Fibroblast of skin of left biceps (primary cell): ENCODE measurements around the gene CNGB1.

Experiments used
- DNase-seq, 2 experiments: peaks; one replicate each; pipeline ENCODE4 v3.0.0-alpha.2; 2013; ENCODE audit warnings: low read depth in 2 of 2

Gene CNGB1

GRCh38 chr16:57972306-57972705, 1.4 kb upstream of the CNGB1 start:
- no peak for DNase-seq

GRCh38 chr16:57971848-57972247, 920 bp upstream of the CNGB1 start:
- DNase-seq, result no peak

- no peak for DNase-seq
Measured at GRCh38 chr16:57970319-57970718, 609 bp downstream of the CNGB1 start.

GRCh38 chr16:57969451-57970123, 1.3 kb downstream of the CNGB1 start:
- DNase-seq, result no peak

- no peak for DNase-seq
Measured at GRCh38 chr16:57967916-57968315, 3.0 kb downstream of the CNGB1 start.

GRCh38 chr16:57966986-57967385, 3.9 kb downstream of the CNGB1 start:
- no peak for DNase-seq

GRCh38 chr16:57966204-57966771, 4.6 kb downstream of the CNGB1 start:
- no peak for DNase-seq

GRCh38 chr16:57964157-57964700, 6.7 kb downstream of the CNGB1 start:
- DNase-seq, result no peak

GRCh38 chr16:57962756-57963155, 8.2 kb downstream of the CNGB1 start:
- no peak for DNase-seq

GRCh38 chr16:57962046-57962445, 8.9 kb downstream of the CNGB1 start:
- no peak for DNase-seq

- DNase-seq, result no peak
Measured at GRCh38 chr16:57961538-57961937, 9.4 kb downstream of the CNGB1 start.

- no peak for DNase-seq
Measured at GRCh38 chr16:57960826-57961472, 10.0 kb downstream of the CNGB1 start.

- no peak for DNase-seq
Measured at GRCh38 chr16:57960310-57960709, 10.6 kb downstream of the CNGB1 start.

GRCh38 chr16:57959804-57960203, 11.1 kb downstream of the CNGB1 start:
- no peak for DNase-seq

GRCh38 chr16:57959121-57959520, 11.8 kb downstream of the CNGB1 start:
- no peak for DNase-seq

GRCh38 chr16:57958544-57958943, 12.4 kb downstream of the CNGB1 start:
- no peak for DNase-seq

GRCh38 chr16:57957673-57958392, 13.1 kb downstream of the CNGB1 start:
- DNase-seq, result no peak

GRCh38 chr16:57956924-57957672, 13.8 kb downstream of the CNGB1 start:
- DNase-seq, result no peak

GRCh38 chr16:57956270-57956808, 14.6 kb downstream of the CNGB1 start:
- DNase-seq, result no peak

- no peak for DNase-seq
Measured at GRCh38 chr16:57955572-57956188, 15.2 kb downstream of the CNGB1 start.

GRCh38 chr16:57953857-57954256, 17.1 kb downstream of the CNGB1 start:
- no peak for DNase-seq
